Peyer's patch (tissue), 4 donors: ENCODE data around the gene DENND2C. TPM values are rescaled to one million over a fixed set of nuclear protein-coding genes. Genes with fewer than 3 reads are reported as not detected.
A peak's percentile ranks its signal among the peaks of the same experiment; 100 is the strongest.

Experiments used
- DNase-seq, 3 donors: peaks; one replicate each; pipeline ENCODE4 v3.0.0-alpha.2; 2017 to 2019
- H3K27ac ChIP-seq, 4 donors: fragments of 200-600 bp; sonication (generic); one replicate each; pipeline ENCODE4 v1.5.1; 2016 to 2019
- H3K27me3 ChIP-seq, 2 donors: fragments of 200-600 bp; sonication (generic); one replicate each; pipeline ENCODE4 v1.5.1; 2019
- H3K36me3 ChIP-seq, 3 donors: fragments of 200-600 bp; sonication (generic); one replicate each; pipeline ENCODE4 v1.5.1; 2016 to 2019
- H3K4me1 ChIP-seq, 4 donors: fragments of 200-600 bp; sonication (generic); one replicate each; pipeline ENCODE4 v1.5.1; 2016 to 2019
- H3K4me3 ChIP-seq, 4 donors: fragments of 200-600 bp; sonication (generic); 1 replicate in 3 of 4; 2 replicates in 1 of 4; pipeline ENCODE4 v1.5.1; 2016 to 2019; ENCODE audit warnings: mild to moderate bottlenecking in 1 of 4
- H3K9me3 ChIP-seq, 4 donors: fragments of 200-600 bp; sonication (generic); one replicate each; pipeline ENCODE4 v1.5.1; 2016 to 2019; ENCODE audit warnings: mild to moderate bottlenecking in 1 of 4
- CTCF ChIP-seq, 6 experiments: fragments of 450-650 bp in 4 of 6; fragments of 200-600 bp in 2 of 6; sonication (generic) in 1 of 6; IDR thresholded peaks; one replicate each; pipeline ENCODE4 v1.5.1; 2017 to 2019; ENCODE audit warnings: antibody characterized with exemption in 6 of 6, mild to moderate bottlenecking in 3 of 6, moderate library complexity in 1 of 6
- POLR2A ChIP-seq, 2 donors: fragments of 450-650 bp; IDR thresholded peaks; one replicate each; pipeline ENCODE4 v1.5.1; 2017; ENCODE audit warnings: antibody characterized with exemption in 2 of 2, mild to moderate bottlenecking in 2 of 2, moderate library complexity in 2 of 2
- total RNA-seq, 4 donors: library from RNA; depleted of rRNA; stranded (reverse); fragments of >200 nt; gene quantifications; one replicate each; pipeline ENCODE4 v1.1.0, GENCODE V29; 2016

The DENND2C gene
- 10 to 100 TPM in 1 of 4 donors, 1 to 10 TPM in 1, under 1 TPM in 2; 0.35 to 17.3 (median 0.82) TPM for total RNA-seq

- DNase-seq = no peak
- TF ChIP-seq CTCF (IDR thresholded peaks at IDR 0.05) = no peak
- TF ChIP-seq POLR2A (IDR thresholded peaks at IDR 0.05) = no peak
- peaks cover 0 to 7% (median 0%) of the 10 kb centered on the region in 4 donors for H3K4me1 ChIP-seq
These were observed at the start of gene DENND2C for GRCh38 chr1:114669562-114670082. Gene DENND2C, minus strand, starts transcription at chr1:114670049. Its CDS starts 44,065 bp downstream, at chr1:114625984.

GRCh38 chr1:114719424-114719787 is 49.6 kb upstream of the DENND2C start:
- H3K4me1 ChIP-seq = peaks cover 0 to 20% (median 2%) of the 10 kb centered on the region in 4 donors
- H3K9me3 ChIP-seq = no peaks in the 10 kb centered on the region
- H3K36me3 ChIP-seq = peaks cover 0 to 72% (median 3%) of the 10 kb centered on the region in 3 donors
- no peak for DNase-seq
- TF ChIP-seq POLR2A (IDR thresholded peaks at IDR 0.05) (no peak), CTCF (IDR thresholded peaks at IDR 0.05) (no peak)
- H3K27me3 ChIP-seq = no peaks in the 10 kb centered on the region
- H3K4me3 ChIP-seq = no peak overlapping the region
- no peak overlapping the region for H3K27ac ChIP-seq

More at GRCh38 chr1:114669562-114670082, at the start of gene DENND2C:
- Histone ChIP-seq H3K4me3 (peak within 1 kb of the TSS; percentile 54 to 73 (median 67)), H3K9me3 (no peaks in the 10 kb centered on the region), H3K27ac (peak within 1 kb of the TSS; percentile 6 to 74 (median 67)), H3K36me3 (no peaks in the 10 kb centered on the region), H3K27me3 (no peaks in the 10 kb centered on the region)

GRCh38 chr1:114718661-114719423 is 49.0 kb upstream of the DENND2C start:
- Histone ChIP-seq H3K9me3 (no peaks in the 10 kb centered on the region), H3K4me1 (peaks cover 0 to 25% (median 2%) of the 10 kb centered on the region in 4 donors), H3K36me3 (peaks cover 0 to 68% (median 2%) of the 10 kb centered on the region in 3 donors), H3K27me3 (no peaks in the 10 kb centered on the region), H3K27ac (no peak overlapping the region), H3K4me3 (no peak overlapping the region)
- no peak for DNase-seq
- TF ChIP-seq CTCF (IDR thresholded peaks at IDR 0.05) (no peak), POLR2A (IDR thresholded peaks at IDR 0.05) (no peak)

- peaks cover 0 to 63% (median 0%) of the 10 kb centered on the region in 3 donors for H3K36me3 ChIP-seq
- DNase-seq = peak; percentile 95 to 97 (median 96)
- H3K4me1 ChIP-seq = peaks cover 0 to 33% (median 2%) of the 10 kb centered on the region in 4 donors
- H3K4me3 ChIP-seq = peak within 1 kb of the TSS; percentile 68 to 87 (median 74)
- H3K9me3 ChIP-seq = no peaks in the 10 kb centered on the region
- H3K27me3 ChIP-seq = no peaks in the 10 kb centered on the region
- TF ChIP-seq CTCF (IDR thresholded peaks at IDR 0.05) (no peak), POLR2A (IDR thresholded peaks at IDR 0.05) (peak; percentile 51 to 61)
- peak within 1 kb of the TSS; percentile 85 to 94 (median 88) for H3K27ac ChIP-seq
These were observed 46.7 kb upstream of the DENND2C start, which contains the start of gene NRAS for GRCh38 chr1:114716304-114717170. Gene NRAS, minus strand, starts transcription at chr1:114716771. Its CDS starts 611 bp downstream, at chr1:114716160.

GRCh38 chr1:114715952-114716303 is 46.1 kb upstream of the DENND2C start:
- TF ChIP-seq POLR2A (IDR thresholded peaks at IDR 0.05) = no peak
- TF ChIP-seq CTCF (IDR thresholded peaks at IDR 0.05) = no peak
- Histone ChIP-seq H3K36me3 (peaks cover 0 to 63% (median 0%) of the 10 kb centered on the region in 3 donors), H3K9me3 (no peaks in the 10 kb centered on the region), H3K27me3 (no peaks in the 10 kb centered on the region), H3K4me1 (peaks cover 0 to 36% (median 2%) of the 10 kb centered on the region in 4 donors), H3K27ac (peak overlapping the region; percentile 85 to 94 (median 88)), H3K4me3 (peak overlapping the region; percentile 68 to 87 (median 74))
- no peak for DNase-seq
